22Rv1 (cell line): ENCODE data around the gene SUPV3L1.

Experiments used
- CTCF ChIP-seq: fragments of 450-650 bp; IDR thresholded peaks from 2 replicates; pipeline ENCODE4 v1.5.1; 2017; ENCODE audit warnings: mild to moderate bottlenecking
- ZFX ChIP-seq: fragments of 450-650 bp; IDR thresholded peaks from 2 replicates; pipeline ENCODE4 v1.6.1; 2017; ENCODE audit warnings: antibody characterized with exemption, borderline replicate concordance

- TF ChIP-seq CTCF: no peak
- no peak for TF ChIP-seq ZFX
Observed at GRCh38 chr10:69168493-69168892, 11.5 kb upstream of the SUPV3L1 start.
